GM18508 (cell line): ENCODE measurements around the gene PIGL.
"Not testable (repeated sequence)": the region's sequence is repeated elsewhere in the genome, so short reads cannot be mapped to it uniquely, and the experiment has no call there.

ENCODE experiments used
- ATAC-seq: cut with Tn5 transposase; IDR thresholded peaks from one replicate; pipeline ENCODE4 v1.9.1; 2021; ENCODE audit warnings: moderate number of reproducible peaks; ENCODE audit not compliant: insufficient read depth, unreplicated experiment

PIGL gene

GRCh38 chr17:16272111-16272840 lies 55.3 kb downstream of the PIGL start:
- ATAC-seq: no peak

- ATAC-seq: no peak
These were observed 56.5 kb downstream of the PIGL start for GRCh38 chr17:16273499-16273898.

GRCh38 chr17:16273929-16274339 lies 56.9 kb downstream of the PIGL start:
- no peak for ATAC-seq

GRCh38 chr17:16275024-16275423 lies 58.0 kb downstream of the PIGL start:
- ATAC-seq: no peak

GRCh38 chr17:16277163-16277562 lies 60.2 kb downstream of the PIGL start:
- ATAC-seq: no peak

- no peak for ATAC-seq
These were observed 64.3 kb downstream of the PIGL start for GRCh38 chr17:16281351-16281750.

GRCh38 chr17:16282522-16282921 lies 65.5 kb downstream of the PIGL start:
- ATAC-seq: no peak

- no peak for ATAC-seq
These were observed 66.7 kb downstream of the PIGL start for GRCh38 chr17:16283705-16284104.

- ATAC-seq: no peak
These were observed 68.6 kb downstream of the PIGL start for GRCh38 chr17:16285646-16286008.

GRCh38 chr17:16286009-16286946 lies 69.3 kb downstream of the PIGL start:
- ATAC-seq: peak; percentile 81

- no peak for ATAC-seq
These were observed 70.0 kb downstream of the PIGL start for GRCh38 chr17:16286947-16287562.

GRCh38 chr17:16287563-16288027 lies 70.6 kb downstream of the PIGL start:
- no peak for ATAC-seq

GRCh38 chr17:16288860-16289571 lies 72.0 kb downstream of the PIGL start:
- no peak for ATAC-seq

GRCh38 chr17:16293931-16294330 lies 76.9 kb downstream of the PIGL start:
- no peak for ATAC-seq

- ATAC-seq: no peak
These were observed 77.5 kb downstream of the PIGL start for GRCh38 chr17:16294560-16294959.

GRCh38 chr17:16296072-16296471 lies 79.1 kb downstream of the PIGL start:
- not testable (repeated sequence) for ATAC-seq

GRCh38 chr17:16297367-16298139 lies 80.5 kb downstream of the PIGL start:
- no peak for ATAC-seq

- no peak for ATAC-seq
These were observed 81.2 kb downstream of the PIGL start for GRCh38 chr17:16298140-16298662.

- no peak for ATAC-seq
These were observed 83.5 kb downstream of the PIGL start for GRCh38 chr17:16300554-16300953.
